Spleen (tissue), 13 donors: ENCODE data around the gene ARL5B. TPM values are rescaled to one million over a fixed set of nuclear protein-coding genes. Genes with fewer than 3 reads are reported as not detected.

Experiments
- DNase-seq: peaks from one replicate; pipeline ENCODE4 v3.0.0-alpha.2; 2020
- H3K27ac ChIP-seq, 8 donors: fragments of 200-600 bp; sonication (generic) in 7 of 8; 1 replicate in 4 of 8; 2 replicates in 4 of 8; pipeline versions ENCODE4 v1.5.0 to v1.8.0; 2016 to 2021; ENCODE audit warnings: inconsistent platforms in 4 of 8, mild to moderate bottlenecking in 4 of 8, moderate library complexity in 1 of 8
- H3K27me3 ChIP-seq, 7 donors: fragments of 200-600 bp; sonication (generic) in 6 of 7; replicated peaks in 1 of 7; 1 replicate in 4 of 7; 2 replicates in 3 of 7; pipeline versions ENCODE4 v1.5.0 to v1.8.0; 2016 to 2021; ENCODE audit warnings: inconsistent platforms in 3 of 7, mild to moderate bottlenecking in 1 of 7
- H3K36me3 ChIP-seq, 6 donors: fragments of 200-600 bp; sonication (generic) in 5 of 6; 1 replicate in 4 of 6; 2 replicates in 2 of 6; pipeline versions ENCODE4 v1.5.0 to v1.8.0; 2016 to 2021; ENCODE audit warnings: inconsistent platforms in 2 of 6
- H3K4me1 ChIP-seq, 6 donors: fragments of 200-600 bp; sonication (generic) in 5 of 6; 1 replicate in 3 of 6; 2 replicates in 3 of 6; pipeline versions ENCODE4 v1.5.0 to v1.8.0; 2016 to 2021; ENCODE audit warnings: inconsistent platforms in 3 of 6
- H3K4me3 ChIP-seq, 8 donors: fragments of 200-600 bp; sonication (generic) in 7 of 8; 1 replicate in 4 of 8; 2 replicates in 4 of 8; pipeline versions ENCODE4 v1.5.0 to v1.8.0; 2016 to 2021; ENCODE audit warnings: inconsistent platforms in 4 of 8, mild to moderate bottlenecking in 4 of 8, moderate library complexity in 2 of 8
- H3K9me3 ChIP-seq, 8 donors: fragments of 200-600 bp; sonication (generic) in 7 of 8; 1 replicate in 4 of 8; 2 replicates in 4 of 8; pipeline versions ENCODE4 v1.5.0 to v1.8.0; 2016 to 2021; ENCODE audit warnings: inconsistent platforms in 4 of 8
- CTCF ChIP-seq, 11 experiments: fragments of 200-600 bp in 7 of 11; fragments of 450-650 bp in 4 of 11; sonication (generic) in 4 of 11; IDR thresholded peaks in 8 of 11; conservative IDR thresholded peaks in 3 of 11; 1 replicate in 7 of 11; 2 replicates in 4 of 11; pipeline versions ENCODE4 v1.4.0 to v1.8.0; 2016 to 2021; ENCODE audit warnings: antibody characterized with exemption in 11 of 11, inconsistent platforms in 4 of 11, mild to moderate bottlenecking in 1 of 11
- POLR2A ChIP-seq, 3 donors: fragments of 450-650 bp; IDR thresholded peaks; one replicate each; pipeline ENCODE4 v1.5.1; 2017; ENCODE audit warnings: antibody characterized with exemption in 3 of 3, mild to moderate bottlenecking in 1 of 3
- POLR2AphosphoS5 ChIP-seq, 3 donors: sonication (generic); formaldehyde crosslinking; IDR thresholded peaks; one replicate each; pipeline ENCODE4 v1.5.1; 2017; ENCODE audit warnings: antibody characterized with exemption in 3 of 3
- WGBS, 5 donors: extraction: QIAGEN DNeasy Blood & Tissue Kit in 3 of 5; methylation state at CpG; one replicate each; pipeline versions ENCODE4 v1.1.5 to v1.1.7; 2013 to 2018; 5-methylcytosine and 5-hydroxymethylcytosine counted together
- intact Hi-C: fragments of 100-400 bp; cut with DNase I; formaldehyde crosslinking; loops from one replicate; pipeline ENCODE4 v1.15.0; 2023; ENCODE audit warnings: low total_unique reads
- long read RNA-seq, 2 donors: transcript quantifications; one replicate each; lab custom pipeline, GENCODE V29; 2026
- polyA plus RNA-seq, 3 donors: library from polyadenylated mRNA; stranded (reverse); fragments of 200-250 nt; gene quantifications; one replicate each; pipeline ENCODE4 v1.2.1, GENCODE V29; 2013
- total RNA-seq, 7 donors: library from RNA; depleted of rRNA in 3 of 7; stranded (reverse); fragments of >200 nt in 3 of 7; fragmentation: NEBNext Ultra II Directional in 4 of 7; extraction: Animal tissue kit (Norgen Biotek cat#: 25700) in 4 of 7; gene quantifications; one replicate each; pipeline versions ENCODE4 v1.1.0 to v1.2.1, GENCODE V29; 2016 to 2021
- donor health status: healthy with polysubstance abuse.
- donor health status: DM: no; HTN: no; CAD: no; lungs with moderate emphysema.
- donor health status: DM: no; HTN: no; CAD: no.
- donor health status: Bipolar disorder and iron deficiency.
- donor health status: healthy.
- donor health status: DM: no; HTN: no; CAD: no.
- donor health status: DM: yes; HTN: yes; CAD: no.

Gene ARL5B
- total RNA-seq (10 to 100 TPM in 5 of 7 donors, 1 to 10 TPM in 2; 9.4 to 18.3 (median 13.0) TPM), polyA plus RNA-seq (1 to 10 TPM; 1.7 to 3.2 (median 2.6) TPM)
- long read RNA-seq, donor 1, full-length matches to known transcripts, result 1 of 1 reads
- long read RNA-seq, donor 1, partial matches to known transcripts, result 0 of 1 reads
- long read RNA-seq, donor 1, other reads (novel, unspliced or antisense), result 0 of 1 reads
- long read RNA-seq, donor 2, full-length matches to known transcripts, result 11 of 11 reads
- long read RNA-seq, donor 2, partial matches to known transcripts, result 0 of 11 reads
- long read RNA-seq, donor 2, other reads (novel, unspliced or antisense), result 0 of 11 reads

GRCh38 chr10:18659125-18659818 lies at the start of gene ARL5B:
Gene ARL5B (plus strand): TSS chr10:18659431. CDS start chr10:18659638, 207 bp downstream.
- intact Hi-C loops, result no loop called here
- H3K36me3 ChIP-seq, result peaks cover 0 to 7% (median 0%) of the 10 kb centered on the region in 6 donors
- H3K4me1 ChIP-seq, result peaks cover 20 to 61% (median 39%) of the 10 kb centered on the region in 6 donors
- WGBS, 5 donors, result 0 to 1% (median 0%) methylated on average over 18 to 72 of the region's 72 CpGs
- peak; percentile 99 for DNase-seq
- TF ChIP-seq CTCF (IDR thresholded peaks at IDR 0.05 in 8 of 11, conservative IDR thresholded peaks at IDR 0.05 in 3 of 11) (peak in 2 of 11 experiments; percentile 8 to 25), POLR2A (IDR thresholded peaks at IDR 0.05) (peak in 2 of 3 donors; percentile 29 to 63), POLR2AphosphoS5 (IDR thresholded peaks at IDR 0.05) (peak; percentile 96 to 97 (median 97))
- peak within 1 kb of the TSS; percentile 84 to 98 (median 97) for H3K27ac ChIP-seq
- no peaks in the 10 kb centered on the region for H3K9me3 ChIP-seq
- H3K4me3 ChIP-seq, result peak within 1 kb of the TSS; percentile 75 to 97 (median 87)
- H3K27me3 ChIP-seq, result no peaks in the 10 kb centered on the region

- peaks cover 0 to 90% (median 14%) of the 10 kb centered on the region in 6 donors for H3K36me3 ChIP-seq
- intact Hi-C loops, result no loop called here
- DNase-seq, result no peak
- WGBS, 5 donors, result 59 to 88% (median 81%) methylated on average over 3 of the region's 3 CpGs
- TF ChIP-seq POLR2A (IDR thresholded peaks at IDR 0.05) (no peak), POLR2AphosphoS5 (IDR thresholded peaks at IDR 0.05) (peak in 1 of 3 donors; percentile 40)
- H3K27me3 ChIP-seq, result no peaks in the 10 kb centered on the region
- no peak overlapping the region for H3K4me3 ChIP-seq
- peak overlapping the region in 7 of 8 donors; percentile 5 to 71 (median 56) for H3K27ac ChIP-seq
- peaks cover 0 to 4% (median 0%) of the 10 kb centered on the region in 6 donors for H3K4me1 ChIP-seq
- H3K9me3 ChIP-seq, result no peaks in the 10 kb centered on the region
These were observed 48.7 kb upstream of the ARL5B start for GRCh38 chr10:18610517-18610916.

- no peak for TF ChIP-seq CTCF (IDR thresholded peaks at IDR 0.05 in 8 of 11, conservative IDR thresholded peaks at IDR 0.05 in 3 of 11)
- WGBS, 5 donors, result 95 to 99% (median 98%) methylated on average over 4 of the region's 4 CpGs
- Histone ChIP-seq H3K4me1 (peaks cover 0 to 4% (median 0%) of the 10 kb centered on the region in 6 donors), H3K36me3 (peaks cover 0 to 87% (median 14%) of the 10 kb centered on the region in 6 donors), H3K27ac (peak overlapping the region in 6 of 8 donors; percentile 26 to 71 (median 58)), H3K27me3 (no peaks in the 10 kb centered on the region), H3K9me3 (no peaks in the 10 kb centered on the region), H3K4me3 (no peak overlapping the region)
- intact Hi-C loops, result no loop called here
- DNase-seq, result no peak
These were observed 48.1 kb upstream of the ARL5B start for GRCh38 chr10:18611168-18611567.

- Histone ChIP-seq H3K9me3 (no peaks in the 10 kb centered on the region), H3K4me1 (peaks cover 0 to 3% (median 0%) of the 10 kb centered on the region in 6 donors), H3K4me3 (no peak overlapping the region), H3K36me3 (peaks cover 0 to 59% (median 11%) of the 10 kb centered on the region in 6 donors), H3K27me3 (no peaks in the 10 kb centered on the region), H3K27ac (no peak overlapping the region)
- TF ChIP-seq POLR2AphosphoS5 (IDR thresholded peaks at IDR 0.05) (no peak), POLR2A (IDR thresholded peaks at IDR 0.05) (no peak), CTCF (IDR thresholded peaks at IDR 0.05 in 8 of 11, conservative IDR thresholded peaks at IDR 0.05 in 3 of 11) (no peak)
- DNase-seq, result no peak
- intact Hi-C loops, result no loop called here
- WGBS, 5 donors, result 94 to 97% (median 97%) methylated on average over 4 of the region's 4 CpGs
These were observed 43.6 kb upstream of the ARL5B start for GRCh38 chr10:18615618-18616017.
